Measurements from ENCODE around the gene PLEKHA7. TPM values are rescaled to one million over a fixed set of nuclear protein-coding genes. Genes with fewer than 3 reads are reported as not detected.

Gene PLEKHA7
- total and polyA plus RNA-seq, 2 donors from 2014 or later: 24.4 to 65.7 TPM

DNA sequence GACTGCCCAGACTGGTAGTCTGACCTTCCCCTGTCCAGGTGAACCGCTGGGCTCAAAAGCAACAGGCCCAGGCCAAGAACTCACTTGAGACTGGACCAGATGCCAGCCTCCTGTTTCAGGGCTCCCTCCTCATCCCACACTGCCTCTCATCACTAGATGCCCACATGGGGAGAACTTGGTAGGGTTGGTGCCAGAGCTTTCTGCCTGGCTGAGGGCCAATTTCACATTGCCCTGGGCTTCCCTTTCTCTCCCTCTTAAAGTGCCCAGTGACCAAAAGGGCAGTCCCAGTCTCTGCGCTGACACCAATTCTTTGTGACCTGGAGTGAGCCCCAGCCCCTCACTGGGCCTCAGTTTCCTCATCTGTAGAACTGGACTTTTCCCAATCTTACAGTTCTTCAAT is 234.1 kb downstream of the PLEKHA7 start:
- TF ChIP-seq, protein P1, sequence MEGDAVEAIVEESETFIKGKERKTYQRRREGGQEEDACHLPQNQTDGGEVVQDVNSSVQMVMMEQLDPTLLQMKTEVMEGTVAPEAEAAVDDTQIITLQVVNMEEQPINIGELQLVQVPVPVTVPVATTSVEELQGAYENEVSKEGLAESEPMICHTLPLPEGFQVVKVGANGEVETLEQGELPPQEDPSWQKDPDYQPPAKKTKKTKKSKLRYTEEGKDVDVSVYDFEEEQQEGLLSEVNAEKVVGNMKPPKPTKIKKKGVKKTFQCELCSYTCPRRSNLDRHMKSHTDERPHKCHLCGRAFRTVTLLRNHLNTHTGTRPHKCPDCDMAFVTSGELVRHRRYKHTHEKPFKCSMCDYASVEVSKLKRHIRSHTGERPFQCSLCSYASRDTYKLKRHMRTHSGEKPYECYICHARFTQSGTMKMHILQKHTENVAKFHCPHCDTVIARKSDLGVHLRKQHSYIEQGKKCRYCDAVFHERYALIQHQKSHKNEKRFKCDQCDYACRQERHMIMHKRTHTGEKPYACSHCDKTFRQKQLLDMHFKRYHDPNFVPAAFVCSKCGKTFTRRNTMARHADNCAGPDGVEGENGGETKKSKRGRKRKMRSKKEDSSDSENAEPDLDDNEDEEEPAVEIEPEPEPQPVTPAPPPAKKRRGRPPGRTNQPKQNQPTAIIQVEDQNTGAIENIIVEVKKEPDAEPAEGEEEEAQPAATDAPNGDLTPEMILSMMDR (IDR thresholded peaks at IDR 0.05; ENCODE audit: borderline replicate concordance, extremely low read depth, insufficient read depth): no peak
- FAIRE-seq: no peak
- Histone ChIP-seq H3K9ac (ENCODE audit: low read length in 3 of 3) (no peak overlapping the region), H3K4me1 (ENCODE audit: control insufficient read depth in 2 of 3, insufficient read depth in 2 of 3, low read depth in 1 of 3, low read length in 3 of 3) (peaks cover 0 to 2% (median under 1%) of the 10 kb centered on the region in 3 donors), H3K27me3 (ENCODE audit: control insufficient read depth, insufficient read depth, low read length) (no peaks in the 10 kb centered on the region), H3K4me3 (ENCODE audit: low read length in 3 of 3) (no peak overlapping the region), H3K27ac (ENCODE audit: low read depth in 2 of 2, low read length in 2 of 2) (no peak overlapping the region), H3K36me3 (ENCODE audit: control insufficient read depth in 2 of 3, insufficient read depth in 3 of 3, low read length in 3 of 3) (peaks cover 0 to 13% (median 10%) of the 10 kb centered on the region in 3 donors), H3K9me3 (ENCODE audit: control insufficient read depth in 2 of 3, insufficient read depth in 1 of 3, low read length in 3 of 3) (no peaks in the 10 kb centered on the region)
- no peak for DNase-seq
- intact Hi-C loops (cut with DNase I): no loop called here

DNA sequence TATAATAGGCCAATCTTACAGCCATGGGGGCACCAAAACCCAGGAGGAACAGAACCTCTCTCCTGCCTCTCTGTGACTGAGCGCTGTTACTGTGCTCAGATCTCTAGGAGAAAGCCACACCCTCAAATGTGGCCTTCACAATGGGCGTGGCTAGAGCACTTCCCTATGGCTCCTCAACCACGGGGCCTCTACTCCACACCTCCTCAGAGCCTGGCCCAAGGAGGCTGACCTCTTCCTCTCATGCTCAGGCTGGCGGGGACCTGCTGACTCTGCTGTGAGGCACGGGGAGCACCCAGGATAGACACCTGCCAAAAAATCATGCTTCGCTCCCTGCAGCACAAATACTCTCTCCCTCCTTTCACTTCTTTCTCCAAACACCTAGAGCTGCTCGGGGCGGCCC is 234.8 kb downstream of the PLEKHA7 start:
- Histone ChIP-seq H3K4me1 (ENCODE audit: control insufficient read depth in 2 of 3, insufficient read depth in 2 of 3, low read depth in 1 of 3, low read length in 3 of 3) (peaks cover 0 to 2% (median 0%) of the 10 kb centered on the region in 3 donors), H3K9ac (ENCODE audit: low read length in 3 of 3) (no peak overlapping the region), H3K4me3 (ENCODE audit: low read length in 3 of 3) (no peak overlapping the region), H3K36me3 (ENCODE audit: control insufficient read depth in 2 of 3, insufficient read depth in 3 of 3, low read length in 3 of 3) (peaks cover 0 to 13% (median 10%) of the 10 kb centered on the region in 3 donors), H3K27ac (ENCODE audit: low read depth in 2 of 2, low read length in 2 of 2) (no peak overlapping the region), H3K27me3 (ENCODE audit: control insufficient read depth, insufficient read depth, low read length) (no peaks in the 10 kb centered on the region), H3K9me3 (ENCODE audit: control insufficient read depth in 2 of 3, insufficient read depth in 1 of 3, low read length in 3 of 3) (no peaks in the 10 kb centered on the region)
- TF ChIP-seq, protein P1 (IDR thresholded peaks at IDR 0.05; ENCODE audit: borderline replicate concordance, extremely low read depth, insufficient read depth): no peak
- no peak for FAIRE-seq
- DNase-seq: no peak
- intact Hi-C loops (cut with DNase I): no loop called here

DNA sequence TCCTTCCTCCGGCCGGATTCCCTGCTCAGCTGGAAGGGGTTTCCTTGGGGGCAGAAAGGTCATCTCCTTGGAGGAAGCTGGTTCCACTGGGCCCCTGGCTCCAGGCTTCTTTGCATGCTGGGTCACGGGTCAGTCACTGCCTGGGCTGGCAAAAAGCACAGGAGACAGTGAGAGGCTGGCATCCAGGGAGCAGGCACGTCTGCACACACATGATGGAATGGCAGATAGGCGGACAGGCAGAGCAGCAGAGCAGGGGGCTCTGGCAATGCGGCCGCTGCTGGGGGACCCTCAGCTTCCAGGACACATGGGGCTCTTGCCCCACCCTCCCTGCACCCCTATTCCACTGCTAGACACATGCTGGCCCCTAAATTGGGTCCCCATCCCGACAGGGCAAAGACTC is 235.3 kb downstream of the PLEKHA7 start:
- Histone ChIP-seq H3K27me3 (ENCODE audit: control insufficient read depth, insufficient read depth, low read length) (no peaks in the 10 kb centered on the region), H3K36me3 (ENCODE audit: control insufficient read depth in 2 of 3, insufficient read depth in 3 of 3, low read length in 3 of 3) (peaks cover 0 to 13% (median 10%) of the 10 kb centered on the region in 3 donors), H3K4me3 (ENCODE audit: low read length in 3 of 3) (no peak overlapping the region), H3K4me1 (ENCODE audit: control insufficient read depth in 2 of 3, insufficient read depth in 2 of 3, low read depth in 1 of 3, low read length in 3 of 3) (no peaks in the 10 kb centered on the region), H3K27ac (ENCODE audit: low read depth in 2 of 2, low read length in 2 of 2) (no peak overlapping the region), H3K9me3 (ENCODE audit: control insufficient read depth in 2 of 3, insufficient read depth in 1 of 3, low read length in 3 of 3) (no peaks in the 10 kb centered on the region), H3K9ac (ENCODE audit: low read length in 3 of 3) (no peak overlapping the region)
- TF ChIP-seq, protein P1 (IDR thresholded peaks at IDR 0.05; ENCODE audit: borderline replicate concordance, extremely low read depth, insufficient read depth): no peak
- intact Hi-C loops (cut with DNase I): no loop called here
- DNase-seq (no peak), FAIRE-seq (no peak)

DNA sequence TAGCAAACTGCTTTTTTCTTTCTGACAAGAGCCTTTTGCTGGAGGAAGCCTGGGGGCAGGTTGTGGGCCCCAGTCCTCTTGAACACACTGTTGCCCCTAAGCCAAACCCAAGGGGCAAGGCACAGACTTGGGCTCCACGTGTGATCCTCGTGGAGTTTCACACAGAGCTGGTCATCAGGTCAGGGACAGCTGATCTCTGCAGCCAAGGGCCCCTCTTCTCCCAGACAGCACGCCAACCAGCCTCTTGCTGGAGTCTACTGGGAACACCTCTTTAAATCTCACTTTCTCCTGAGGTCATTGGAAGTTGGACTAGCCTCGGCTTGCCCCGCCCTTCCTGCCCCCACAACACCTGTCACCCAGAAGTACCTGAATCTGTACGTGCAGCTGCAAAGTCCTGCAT is 235.9 kb downstream of the PLEKHA7 start:
- Histone ChIP-seq H3K9ac (ENCODE audit: low read length in 3 of 3) (no peak overlapping the region), H3K36me3 (ENCODE audit: control insufficient read depth in 2 of 3, insufficient read depth in 3 of 3, low read length in 3 of 3) (peaks cover 0 to 13% (median 8%) of the 10 kb centered on the region in 3 donors), H3K4me1 (ENCODE audit: control insufficient read depth in 2 of 3, insufficient read depth in 2 of 3, low read depth in 1 of 3, low read length in 3 of 3) (no peaks in the 10 kb centered on the region), H3K9me3 (ENCODE audit: control insufficient read depth in 2 of 3, insufficient read depth in 1 of 3, low read length in 3 of 3) (no peaks in the 10 kb centered on the region), H3K27me3 (ENCODE audit: control insufficient read depth, insufficient read depth, low read length) (no peaks in the 10 kb centered on the region), H3K27ac (ENCODE audit: low read depth in 2 of 2, low read length in 2 of 2) (no peak overlapping the region), H3K4me3 (ENCODE audit: low read length in 3 of 3) (no peak overlapping the region)
- DNase-seq (no peak), FAIRE-seq (no peak)
- TF ChIP-seq, protein P1 (IDR thresholded peaks at IDR 0.05; ENCODE audit: borderline replicate concordance, extremely low read depth, insufficient read depth): no peak
- intact Hi-C loops (cut with DNase I): no loop called here
